OCI-LY3 (cell line): ENCODE measurements around the gene TMEM39A.

Source experiments
- H2AFZ ChIP-seq: fragments of 200-600, 300-600 bp; shearing (Covaris generic); 2 replicates; pipeline ENCODE4 v1.6.0; 2014; ENCODE audit warnings: antibody characterized with exemption, low read depth, low read length
- H3K27ac ChIP-seq: fragments of 200-600, 300-600 bp; sonication (generic); 2 replicates; pipeline ENCODE4 v1.5.1; 2014; ENCODE audit warnings: mild to moderate bottlenecking, low read length, moderate library complexity, mixed read lengths
- H3K27me3 ChIP-seq: fragments of 200-600, 300-600 bp; sonication (generic); 2 replicates; pipeline ENCODE4 v1.6.1; 2014; ENCODE audit warnings: low read depth, low read length, mixed read lengths
- H3K36me3 ChIP-seq: fragments of 200-600, 300-600 bp; sonication (generic); replicated peaks from 2 replicates; pipeline ENCODE3; 2014; ENCODE audit warnings: low read depth, low read length, mixed read lengths
- H3K4me1 ChIP-seq: fragments of 300-600, 200-600 bp; sonication (generic); 2 replicates; pipeline ENCODE4 v1.6.1; 2014; ENCODE audit warnings: low read length, mixed read lengths
- H3K4me2 ChIP-seq: fragments of 200-600, 300-600 bp; sonication (generic); 2 replicates; pipeline ENCODE4 v1.6.1; 2014; ENCODE audit warnings: low read length, mixed read lengths
- H3K4me3 ChIP-seq: fragments of 300-600, 200-600 bp; sonication (generic); 2 replicates; pipeline ENCODE4 v1.5.1; 2014; ENCODE audit warnings: antibody characterized with exemption, mild to moderate bottlenecking, low read length, moderate library complexity
- H3K79me2 ChIP-seq: fragments of 300-600, 200-600 bp; shearing (Covaris generic); 2 replicates; pipeline ENCODE4 v1.6.1; 2014; ENCODE audit warnings: mild to moderate bottlenecking, low read length, mixed read lengths
- H3K9ac ChIP-seq: fragments of 300-600, 200-600 bp; shearing (Covaris generic); 2 replicates; pipeline ENCODE4 v1.6.0; 2014; ENCODE audit warnings: mild to moderate bottlenecking, low read length, moderate library complexity
- H3K9me3 ChIP-seq: fragments of 200-600, 300-600 bp; shearing (Covaris generic); 2 replicates; pipeline ENCODE4 v1.6.1; 2014; ENCODE audit warnings: low read length, mixed read lengths; ENCODE audit not compliant: insufficient read depth
- H4K20me1 ChIP-seq: fragments of 200-600, 300-600 bp; sonication (generic); 2 replicates; pipeline ENCODE4 v1.6.1; 2016; ENCODE audit warnings: low read length, mixed read lengths; ENCODE audit not compliant: insufficient read depth
- CTCF ChIP-seq: fragments of 200-600, 300-600 bp; sonication (generic); IDR thresholded peaks from 2 replicates; pipeline ENCODE4 v1.5.1; 2014; ENCODE audit warnings: antibody characterized with exemption, low read length, low read depth
- EZH2phosphoT487 ChIP-seq: fragments of 200-600 bp; shearing (Covaris generic); IDR thresholded peaks from 2 replicates; pipeline ENCODE4 v1.6.1; 2018; ENCODE audit warnings: antibody characterized with exemption, mixed run types, low read depth

The TMEM39A gene

DNA sequence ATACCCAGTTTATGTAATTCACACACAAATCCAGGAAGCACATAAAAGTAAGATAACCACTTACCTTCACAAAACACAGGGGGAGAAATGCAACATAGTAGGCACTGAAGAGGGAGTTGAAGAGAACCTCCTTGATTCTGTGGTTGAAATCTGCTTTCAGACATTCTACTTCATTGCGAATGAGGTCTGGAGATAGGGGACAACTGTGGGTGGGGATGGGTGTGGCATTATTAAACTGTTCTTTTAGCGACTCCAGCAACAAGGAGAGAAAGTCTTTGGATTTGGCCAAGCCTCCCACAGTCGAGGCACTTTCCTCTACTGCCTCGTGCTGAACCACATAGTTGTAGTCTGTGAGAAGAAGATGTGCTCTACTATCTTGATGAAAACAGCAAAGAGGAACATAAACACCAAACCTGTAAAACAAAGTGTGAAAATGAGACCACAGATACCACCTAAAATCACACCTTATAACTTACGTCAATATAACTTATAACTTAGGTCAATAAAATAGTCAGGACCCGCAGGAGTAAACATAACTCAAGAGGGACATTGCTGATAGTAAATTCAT, 25.6 kb downstream of the TMEM39A start:
- TF ChIP-seq EZH2phosphoT487 (no peak), CTCF (no peak)
- no peaks in the 10 kb centered on the region for H3K4me1 ChIP-seq
- no peaks in the 10 kb centered on the region for H3K27me3 ChIP-seq
- H3K36me3 ChIP-seq: peaks cover 76% of the 10 kb centered on the region
- H3K9me3 ChIP-seq: no peaks in the 10 kb centered on the region
- H3K9ac ChIP-seq: no peak overlapping the region
- no peak overlapping the region for H3K4me2 ChIP-seq
- no peak overlapping the region for H3K4me3 ChIP-seq
- H4K20me1 ChIP-seq: no peaks in the 10 kb centered on the region
- no peak overlapping the region for H2AFZ ChIP-seq
- H3K79me2 ChIP-seq: 0 out of 2 replicates have a peak, but pooled peaks cover 3% of the 10 kb centered on the region
- no peak overlapping the region for H3K27ac ChIP-seq

- H3K79me2 ChIP-seq: 0 out of 2 replicates have a peak, but pooled peaks cover 3% of the 10 kb centered on the region
- H3K27ac ChIP-seq: no peak overlapping the region
- H3K9me3 ChIP-seq: no peaks in the 10 kb centered on the region
- H3K9ac ChIP-seq: no peak overlapping the region
- no peak overlapping the region for H2AFZ ChIP-seq
- H3K4me2 ChIP-seq: no peak overlapping the region
- no peaks in the 10 kb centered on the region for H4K20me1 ChIP-seq
- H3K4me3 ChIP-seq: no peak overlapping the region
- H3K36me3 ChIP-seq: peaks cover 73% of the 10 kb centered on the region
- no peaks in the 10 kb centered on the region for H3K4me1 ChIP-seq
- H3K27me3 ChIP-seq: no peaks in the 10 kb centered on the region
- TF ChIP-seq EZH2phosphoT487 (no peak), CTCF (no peak)
Measured at GRCh38 chr3:119436977-119437376, 26.4 kb downstream of the TMEM39A start.

- Histone ChIP-seq H3K36me3 (peaks cover 76% of the 10 kb centered on the region), H3K9ac (no peak overlapping the region), H3K79me2 (no peaks in the 10 kb centered on the region), H3K4me3 (no peak overlapping the region), H4K20me1 (no peaks in the 10 kb centered on the region), H3K4me1 (no peaks in the 10 kb centered on the region), H3K4me2 (no peak overlapping the region), H3K27ac (no peak overlapping the region), H3K9me3 (no peaks in the 10 kb centered on the region), H3K27me3 (no peaks in the 10 kb centered on the region), H2AFZ (no peak overlapping the region)
- no peak for TF ChIP-seq CTCF
- no peak for TF ChIP-seq EZH2phosphoT487
Measured at GRCh38 chr3:119434703-119435102, 28.7 kb downstream of the TMEM39A start.

DNA sequence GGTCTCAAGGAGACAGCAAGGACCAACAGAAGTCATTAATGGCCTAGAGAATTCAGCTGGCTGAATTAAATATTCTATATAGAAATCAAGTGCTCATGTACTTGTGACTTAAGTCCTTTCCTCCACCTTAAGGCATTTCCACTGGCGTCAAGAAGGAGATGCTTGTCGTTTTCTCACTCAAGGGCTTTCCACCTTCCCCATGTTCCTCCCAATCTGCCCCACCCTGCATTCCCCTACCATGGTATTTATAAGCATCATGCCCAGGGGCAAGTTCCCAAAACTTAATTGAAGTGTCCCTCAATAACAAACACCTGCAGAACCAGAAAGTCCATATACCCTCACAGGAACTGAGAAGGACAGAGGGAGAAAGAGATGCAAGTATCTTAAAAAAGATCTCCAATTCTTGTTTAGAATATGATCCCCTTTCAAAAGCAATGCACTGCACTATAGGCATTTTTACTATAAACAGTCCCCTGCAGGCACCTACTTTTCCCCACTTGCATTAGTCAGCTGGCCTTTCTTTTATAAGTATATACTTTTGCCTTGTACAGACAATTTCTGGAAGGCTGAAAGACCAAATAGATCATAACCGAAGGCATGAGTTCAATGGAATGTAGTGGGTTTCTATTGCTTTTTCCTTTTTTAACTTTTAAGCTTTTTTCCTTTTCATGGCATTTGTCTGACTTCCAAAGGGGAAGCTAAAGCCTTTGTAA, 29.6 kb downstream of the TMEM39A start:
- TF ChIP-seq EZH2phosphoT487 (no peak), CTCF (no peak)
- Histone ChIP-seq H2AFZ (no peak overlapping the region), H3K27ac (no peak overlapping the region), H3K79me2 (no peaks in the 10 kb centered on the region), H3K4me3 (no peak overlapping the region), H3K36me3 (peaks cover 85% of the 10 kb centered on the region), H3K9ac (no peak overlapping the region), H3K27me3 (no peaks in the 10 kb centered on the region), H4K20me1 (no peaks in the 10 kb centered on the region), H3K4me1 (no peaks in the 10 kb centered on the region), H3K9me3 (peaks cover 7% of the 10 kb centered on the region; the same call in 1 of the 2 replicates), H3K4me2 (no peak overlapping the region)
